GM18873 (cell line): ENCODE results near the gene WDR26.
"Not testable (repeated sequence)": the region's sequence is repeated elsewhere in the genome, so short reads cannot be mapped to it uniquely, and the experiment has no call there.

Source experiments
- ATAC-seq: cut with Tn5 transposase; IDR thresholded peaks from one replicate; pipeline ENCODE4 v1.9.1; 2021; ENCODE audit warnings: mild to moderate bottlenecking, moderate library complexity, moderate number of reproducible peaks; ENCODE audit not compliant: unreplicated experiment, low FRiP score

WDR26 gene

GRCh38 chr1:224435318-224435763 is 744 bp upstream of the WDR26 start:
- no peak for ATAC-seq

- ATAC-seq, result no peak
Observed at GRCh38 chr1:224433701-224434672, 610 bp downstream of the WDR26 start.

- ATAC-seq, result no peak
Observed at GRCh38 chr1:224433041-224433691, 1.4 kb downstream of the WDR26 start.

- ATAC-seq, result no peak
Observed at GRCh38 chr1:224432672-224433040, 1.9 kb downstream of the WDR26 start.

GRCh38 chr1:224432146-224432545 is 2.5 kb downstream of the WDR26 start:
- ATAC-seq, result no peak

GRCh38 chr1:224431726-224432125 is 2.9 kb downstream of the WDR26 start:
- ATAC-seq, result no peak

- no peak for ATAC-seq
Observed at GRCh38 chr1:224430511-224431113, 4.0 kb downstream of the WDR26 start.

- ATAC-seq, result no peak
Observed at GRCh38 chr1:224429616-224430326, 4.8 kb downstream of the WDR26 start.

GRCh38 chr1:224428713-224429112 is 5.9 kb downstream of the WDR26 start:
- not testable (repeated sequence) for ATAC-seq

- no peak for ATAC-seq
Observed at GRCh38 chr1:224427346-224427745, 7.3 kb downstream of the WDR26 start.

- not testable (repeated sequence) for ATAC-seq
Observed at GRCh38 chr1:224426869-224427268, 7.7 kb downstream of the WDR26 start.

GRCh38 chr1:224425279-224425884 is 9.2 kb downstream of the WDR26 start:
- ATAC-seq, result no peak

GRCh38 chr1:224420106-224420505 is 14.5 kb downstream of the WDR26 start:
- no peak for ATAC-seq

- no peak for ATAC-seq
Observed at GRCh38 chr1:224411766-224412165, 22.8 kb downstream of the WDR26 start.

- no peak for ATAC-seq
Observed at GRCh38 chr1:224408294-224408590, 26.4 kb downstream of the WDR26 start.

GRCh38 chr1:224407571-224408293 is 26.9 kb downstream of the WDR26 start:
- no peak for ATAC-seq

GRCh38 chr1:224406216-224406615 is 28.4 kb downstream of the WDR26 start:
- ATAC-seq, result no peak

- no peak for ATAC-seq
Observed at GRCh38 chr1:224405604-224405970, 29.0 kb downstream of the WDR26 start.

GRCh38 chr1:224404916-224405603 is 29.5 kb downstream of the WDR26 start:
- no peak for ATAC-seq
